Testis (tissue), 3 donors: ENCODE results near the gene SPATC1L. TPM values are rescaled to one million over a fixed set of nuclear protein-coding genes. Genes with fewer than 3 reads are reported as not detected.

Experiments
- DNase-seq: peaks from one replicate; pipeline ENCODE4 v3.0.0-alpha.2; 2019
- H3K27ac ChIP-seq, 2 donors: fragments of 200-600 bp; sonication (generic); one replicate each; pipeline ENCODE4 v1.5.1; 2019
- H3K27me3 ChIP-seq: fragments of 200-600 bp; sonication (generic); one replicate; pipeline ENCODE4 v1.5.1; 2019
- H3K36me3 ChIP-seq: fragments of 200-600 bp; sonication (generic); one replicate; pipeline ENCODE4 v1.5.1; 2017; ENCODE audit warnings: low read depth; ENCODE audit errors: missing control alignments
- H3K4me1 ChIP-seq: fragments of 200-600 bp; sonication (generic); one replicate; pipeline ENCODE4 v1.5.1; 2019
- H3K4me3 ChIP-seq, 2 donors: fragments of 200-600 bp; sonication (generic); one replicate each; pipeline ENCODE4 v1.5.1; 2017 to 2019
- H3K9me3 ChIP-seq: fragments of 200-600 bp; sonication (generic); one replicate; pipeline ENCODE4 v1.5.1; 2017
- POLR2A ChIP-seq: fragments of 450-650 bp; IDR thresholded peaks from one replicate; pipeline ENCODE4 v1.6.1; 2017; ENCODE audit warnings: antibody characterized with exemption, mild to moderate bottlenecking, moderate library complexity
- WGBS, 2 donors: methylation state at CpG; one replicate each; pipeline ENCODE4 v1.1.5; 2018; 5-methylcytosine and 5-hydroxymethylcytosine counted together
- intact Hi-C: fragments of 100-400 bp; cut with DNase I; formaldehyde crosslinking; loops from one replicate; pipeline ENCODE4 v1.15.1; 2023; ENCODE audit warnings: low total_unique reads
- polyA plus RNA-seq: library from polyadenylated mRNA; stranded (reverse); fragments of 350-450 nt; fragmentation: Illumina TruSeq; extraction: RNeasy Lipid Tissue Mini Kit (QIAGEN cat#74804); gene quantifications from one replicate; pipeline ENCODE4 v1.2.3, GENCODE V29; 2014; ENCODE audit warnings: low read depth, low replicate concordance; ENCODE audit not compliant: insufficient read depth
- total RNA-seq, 2 donors: library from RNA; depleted of rRNA; stranded (reverse); fragments of >200 nt; gene quantifications; one replicate each; pipeline ENCODE4 v1.2.3, GENCODE V29; 2016
- TF ChIP-seq, protein P1 (sequence below), 3 experiments: fragments of 450-650 bp in 2 of 3; fragments of 200-600 bp in 1 of 3; sonication (generic) in 1 of 3; IDR thresholded peaks; one replicate each; pipeline ENCODE4 v1.5.1; 2016 to 2019; ENCODE audit warnings: antibody characterized with exemption in 3 of 3, mild to moderate bottlenecking in 2 of 3, moderate library complexity in 1 of 3

The SPATC1L gene
- total and polyA plus RNA-seq, 3 donors from 2014 or later, result 55.4 to 96.1 (median 75.6) TPM

DNA sequence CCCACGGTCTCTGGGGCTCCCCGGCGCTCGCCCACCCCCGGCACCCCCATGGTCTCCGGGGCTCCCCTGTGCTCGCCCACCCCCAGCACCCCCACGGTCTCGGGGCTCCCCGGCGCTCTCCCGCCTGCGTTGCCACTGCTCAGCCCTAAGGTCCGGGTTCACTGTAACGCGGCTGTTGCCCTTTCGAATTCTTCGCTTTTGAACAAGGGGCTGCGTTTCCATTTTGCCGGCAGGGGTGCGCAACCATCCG lies 23.7 kb downstream of the SPATC1L start:
- H3K27me3 ChIP-seq, result no peaks in the 10 kb centered on the region
- no peak overlapping the region for H3K4me3 ChIP-seq
- WGBS, 2 donors, result 62 to 93% methylated on average over 21 of the region's 22 CpGs
- no peak overlapping the region for H3K27ac ChIP-seq
- TF ChIP-seq, protein P1, sequence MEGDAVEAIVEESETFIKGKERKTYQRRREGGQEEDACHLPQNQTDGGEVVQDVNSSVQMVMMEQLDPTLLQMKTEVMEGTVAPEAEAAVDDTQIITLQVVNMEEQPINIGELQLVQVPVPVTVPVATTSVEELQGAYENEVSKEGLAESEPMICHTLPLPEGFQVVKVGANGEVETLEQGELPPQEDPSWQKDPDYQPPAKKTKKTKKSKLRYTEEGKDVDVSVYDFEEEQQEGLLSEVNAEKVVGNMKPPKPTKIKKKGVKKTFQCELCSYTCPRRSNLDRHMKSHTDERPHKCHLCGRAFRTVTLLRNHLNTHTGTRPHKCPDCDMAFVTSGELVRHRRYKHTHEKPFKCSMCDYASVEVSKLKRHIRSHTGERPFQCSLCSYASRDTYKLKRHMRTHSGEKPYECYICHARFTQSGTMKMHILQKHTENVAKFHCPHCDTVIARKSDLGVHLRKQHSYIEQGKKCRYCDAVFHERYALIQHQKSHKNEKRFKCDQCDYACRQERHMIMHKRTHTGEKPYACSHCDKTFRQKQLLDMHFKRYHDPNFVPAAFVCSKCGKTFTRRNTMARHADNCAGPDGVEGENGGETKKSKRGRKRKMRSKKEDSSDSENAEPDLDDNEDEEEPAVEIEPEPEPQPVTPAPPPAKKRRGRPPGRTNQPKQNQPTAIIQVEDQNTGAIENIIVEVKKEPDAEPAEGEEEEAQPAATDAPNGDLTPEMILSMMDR (IDR thresholded peaks at IDR 0.05), result no peak
- TF ChIP-seq POLR2A, result no peak
- H3K36me3 ChIP-seq, result no peaks in the 10 kb centered on the region
- H3K9me3 ChIP-seq, result no peaks in the 10 kb centered on the region
- intact Hi-C loops, result no loop called here
- peaks cover 7% of the 10 kb centered on the region for H3K4me1 ChIP-seq
- DNase-seq, result peak; percentile 12

DNA sequence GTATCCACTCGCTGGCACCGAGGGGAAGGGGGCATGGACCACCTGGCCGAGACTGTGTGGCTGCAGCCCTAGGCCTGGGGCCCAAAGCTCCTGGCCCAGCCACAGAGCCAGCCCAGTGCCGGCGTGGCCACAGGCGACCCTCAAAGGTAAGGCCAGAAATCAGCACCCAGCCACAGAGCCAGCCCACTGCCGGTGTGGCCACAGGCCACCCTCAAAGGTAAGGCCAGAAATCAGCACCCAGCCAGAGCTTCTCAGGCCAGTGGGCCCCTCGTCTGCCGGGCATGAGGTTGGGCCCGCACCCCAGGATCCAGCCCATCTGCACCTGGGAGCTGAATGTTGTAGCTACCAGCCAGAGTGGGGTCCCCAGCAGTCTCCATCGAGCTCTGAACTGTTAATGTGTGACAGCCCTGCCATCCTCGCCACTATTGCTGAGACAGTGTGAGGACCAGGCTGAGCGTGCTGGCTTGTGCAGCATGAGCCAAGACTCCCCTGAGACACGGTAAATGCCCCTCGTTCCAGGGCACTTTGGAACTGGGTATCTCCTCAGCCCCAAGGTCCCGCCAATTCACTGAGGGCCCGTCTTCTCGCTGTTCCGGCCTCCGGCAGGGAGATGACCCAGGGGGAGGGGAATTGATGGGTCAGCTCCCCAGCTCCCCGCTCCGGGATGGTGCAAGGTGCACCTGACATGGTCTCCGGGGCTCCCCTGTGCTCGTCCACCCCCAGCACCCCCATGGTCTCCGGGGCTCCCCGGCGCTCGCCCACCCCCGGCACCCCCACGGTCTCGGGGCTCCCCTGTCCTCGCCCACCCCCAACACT lies 24.2 kb downstream of the SPATC1L start:
- DNase-seq, result peak; percentile 11
- 83 to 97% methylated on average over 21 to 32 of the region's 32 CpGs for WGBS, 2 donors
- Histone ChIP-seq H3K9me3 (no peaks in the 10 kb centered on the region), H3K36me3 (no peaks in the 10 kb centered on the region), H3K27me3 (no peaks in the 10 kb centered on the region), H3K4me3 (no peak overlapping the region), H3K27ac (no peak overlapping the region), H3K4me1 (peaks cover 10% of the 10 kb centered on the region)
- intact Hi-C loops, result no loop called here
- no peak for TF ChIP-seq POLR2A
- TF ChIP-seq, protein P1 (IDR thresholded peaks at IDR 0.05), result no peak

DNA sequence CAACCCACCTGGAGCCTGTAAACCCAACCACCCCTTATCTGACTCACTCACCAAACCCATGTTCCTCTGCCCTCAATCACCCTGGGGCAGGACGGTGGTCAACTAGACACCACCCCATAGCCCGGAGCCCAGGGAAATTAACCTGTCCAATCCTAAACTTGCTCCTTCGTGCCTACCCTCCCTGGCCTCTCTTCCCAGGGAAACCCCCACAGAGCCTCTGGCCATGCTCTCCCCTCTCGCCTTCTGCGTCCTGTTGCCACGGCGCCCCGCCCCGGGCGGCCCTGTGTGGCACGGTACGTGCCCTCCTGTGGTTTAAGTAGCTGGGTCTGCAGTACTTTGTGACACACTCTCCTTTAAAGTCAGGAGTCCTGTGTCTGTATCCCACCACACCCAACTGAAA lies 24.9 kb downstream of the SPATC1L start:
- no peaks in the 10 kb centered on the region for H3K27me3 ChIP-seq
- no peak overlapping the region for H3K4me3 ChIP-seq
- H3K9me3 ChIP-seq, result no peaks in the 10 kb centered on the region
- H3K36me3 ChIP-seq, result no peaks in the 10 kb centered on the region
- 90 to 96% methylated on average over 8 to 12 of the region's 12 CpGs for WGBS, 2 donors
- intact Hi-C loops, result no loop called here
- TF ChIP-seq, protein P1 (IDR thresholded peaks at IDR 0.05), result no peak
- no peak for TF ChIP-seq POLR2A
- peak; percentile 7 for DNase-seq
- H3K27ac ChIP-seq, result no peak overlapping the region
- peaks cover 10% of the 10 kb centered on the region for H3K4me1 ChIP-seq

DNA sequence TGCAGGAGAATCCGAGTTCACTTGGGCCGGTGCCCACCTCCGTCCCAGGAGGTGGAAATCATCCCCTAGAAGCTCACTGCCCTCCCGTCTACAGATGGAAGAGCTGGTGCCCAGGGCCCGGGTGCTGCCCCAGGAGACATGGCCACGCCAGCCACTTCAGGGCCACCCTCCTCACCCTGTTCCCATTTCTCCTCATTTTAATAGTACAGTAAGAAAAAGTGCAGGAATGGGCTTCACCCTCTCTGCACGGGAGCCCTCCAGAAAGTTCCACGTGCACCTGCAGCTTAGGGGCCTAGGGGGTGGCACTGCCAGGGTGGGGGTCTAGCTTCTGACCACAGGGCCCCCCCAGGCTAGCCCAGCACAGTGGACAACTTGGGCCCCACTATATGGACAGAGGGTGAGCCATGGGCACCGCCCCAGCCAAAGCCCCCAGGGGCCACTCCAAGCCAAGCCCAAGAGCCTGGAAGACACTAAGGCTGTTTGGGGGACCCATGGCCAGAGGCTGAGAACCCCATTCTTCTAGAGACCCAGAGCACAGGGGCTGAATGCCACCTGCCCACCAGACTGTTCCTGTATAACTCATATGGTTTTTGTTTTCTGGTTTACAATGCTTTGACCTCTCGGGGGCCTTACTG lies 25.5 kb downstream of the SPATC1L start:
- Histone ChIP-seq H3K27ac (no peak overlapping the region), H3K4me3 (no peak overlapping the region), H3K9me3 (no peaks in the 10 kb centered on the region), H3K36me3 (no peaks in the 10 kb centered on the region), H3K4me1 (peaks cover 11% of the 10 kb centered on the region), H3K27me3 (no peaks in the 10 kb centered on the region)
- 92 to 94% methylated on average over 9 to 10 of the region's 10 CpGs for WGBS, 2 donors
- TF ChIP-seq POLR2A, result no peak
- TF ChIP-seq, protein P1 (IDR thresholded peaks at IDR 0.05), result no peak
- intact Hi-C loops, result no loop called here
- DNase-seq, result no peak
